ENCODE results near the gene HCN3. TPM values are rescaled to one million over a fixed set of nuclear protein-coding genes. Genes with fewer than 3 reads are reported as not detected.

HCN3 gene
- total RNA-seq, 3 donors from 2014 or later: 1.3 to 2.3 (median 2.3) TPM

DNA sequence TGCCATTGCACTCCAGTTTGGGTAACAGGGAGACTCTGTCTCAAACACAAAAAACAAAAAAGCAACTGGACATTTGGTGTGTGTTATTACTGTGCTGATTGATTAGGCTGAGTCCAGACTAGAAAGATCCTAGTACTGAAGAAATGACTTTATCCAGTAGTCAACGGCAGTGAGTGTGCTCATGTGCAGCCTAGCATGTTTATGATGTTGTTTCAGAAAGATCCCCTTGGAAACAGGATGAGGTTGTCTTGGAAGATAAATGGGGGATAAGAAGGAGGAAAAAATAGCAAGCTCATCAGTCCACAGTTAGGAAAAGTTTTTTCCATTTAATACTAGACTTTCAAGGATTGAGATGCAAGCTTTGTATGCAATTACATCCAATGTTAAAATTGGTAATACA, 57.7 kb downstream of the HCN3 start:
- Histone ChIP-seq H3K27me3 (no peaks in the 10 kb centered on the region), H3K27ac (no peak overlapping the region), H3K4me1 (no peaks in the 10 kb centered on the region), H3K9me3 (no peaks in the 10 kb centered on the region), H3K4me3 (no peak overlapping the region), H3K36me3 (peaks cover 5% of the 10 kb centered on the region)
- TF ChIP-seq, protein P1, sequence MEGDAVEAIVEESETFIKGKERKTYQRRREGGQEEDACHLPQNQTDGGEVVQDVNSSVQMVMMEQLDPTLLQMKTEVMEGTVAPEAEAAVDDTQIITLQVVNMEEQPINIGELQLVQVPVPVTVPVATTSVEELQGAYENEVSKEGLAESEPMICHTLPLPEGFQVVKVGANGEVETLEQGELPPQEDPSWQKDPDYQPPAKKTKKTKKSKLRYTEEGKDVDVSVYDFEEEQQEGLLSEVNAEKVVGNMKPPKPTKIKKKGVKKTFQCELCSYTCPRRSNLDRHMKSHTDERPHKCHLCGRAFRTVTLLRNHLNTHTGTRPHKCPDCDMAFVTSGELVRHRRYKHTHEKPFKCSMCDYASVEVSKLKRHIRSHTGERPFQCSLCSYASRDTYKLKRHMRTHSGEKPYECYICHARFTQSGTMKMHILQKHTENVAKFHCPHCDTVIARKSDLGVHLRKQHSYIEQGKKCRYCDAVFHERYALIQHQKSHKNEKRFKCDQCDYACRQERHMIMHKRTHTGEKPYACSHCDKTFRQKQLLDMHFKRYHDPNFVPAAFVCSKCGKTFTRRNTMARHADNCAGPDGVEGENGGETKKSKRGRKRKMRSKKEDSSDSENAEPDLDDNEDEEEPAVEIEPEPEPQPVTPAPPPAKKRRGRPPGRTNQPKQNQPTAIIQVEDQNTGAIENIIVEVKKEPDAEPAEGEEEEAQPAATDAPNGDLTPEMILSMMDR (IDR thresholded peaks at IDR 0.05): no peak
- TF ChIP-seq POLR2AphosphoS5 (IDR thresholded peaks at IDR 0.05) (no peak), POLR2A (IDR thresholded peaks at IDR 0.05) (no peak)
- intact Hi-C loops (cut with DNase I; ENCODE audit: low total_unique reads): no loop called here
- DNase-seq (ENCODE audit: low spot score in 2 of 2): no peak

Other genes starting within 250 kb of the HCN3 start
- 1 to 10 TPM in 2 of 3 donors, under 1 TPM in 1; 0.48 to 4.4 (median 3.3) TPM for gene DCST2, start 243.7 kb upstream of the HCN3 start, total RNA-seq
- gene DCST1, start 243.6 kb upstream of the HCN3 start, total RNA-seq: under 1 TPM; 0.16 to 0.66 (median 0.44) TPM
- gene ADAM15, start 226.1 kb upstream of the HCN3 start, total RNA-seq: 100 to 1,000 TPM in 2 of 3 donors, 10 to 100 TPM in 1; 97.8 to 155 (median 109) TPM
- 10 to 100 TPM in 2 of 3 donors, 1 to 10 TPM in 1; 4.8 to 26.6 (median 23.9) TPM for gene EFNA4, start 213.7 kb upstream of the HCN3 start, total RNA-seq
- gene EFNA3, start 198.6 kb upstream of the HCN3 start, total RNA-seq: 1 to 10 TPM; 1.6 to 7.2 (median 6.6) TPM
- 100 to 1,000 TPM in 2 of 3 donors, 10 to 100 TPM in 1; 18.7 to 163 (median 120) TPM for gene EFNA1, start 149.6 kb upstream of the HCN3 start, total RNA-seq
- gene SLC50A1, start 141.6 kb upstream of the HCN3 start, total RNA-seq: 10 to 100 TPM; 25.0 to 32.4 (median 28.5) TPM
- 10 to 100 TPM; 53.7 to 69.4 (median 68.2) TPM for gene DPM3, start 136.9 kb upstream of the HCN3 start, total RNA-seq
- 100 to 1,000 TPM; 104 to 147 (median 131) TPM for gene KRTCAP2, start 104.2 kb upstream of the HCN3 start, total RNA-seq
- 1 to 10 TPM in 1 of 3 donors, under 1 TPM in 1, not detected in 1; 0.98 to 1.5 TPM for gene TRIM46, start 103.6 kb upstream of the HCN3 start, total RNA-seq
- 10 to 100 TPM; 17.3 to 27.5 (median 25.9) TPM for gene THBS3, start 69.6 kb upstream of the HCN3 start, total RNA-seq
- gene MTX1, start 68.8 kb upstream of the HCN3 start, total RNA-seq: 10 to 100 TPM; 41.1 to 50.8 (median 44.8) TPM
- 10 to 100 TPM in 2 of 3 donors, 1 to 10 TPM in 1; 8.2 to 12.1 (median 10.2) TPM for gene ENTREP3, start 22.0 kb upstream of the HCN3 start, total RNA-seq
- 10 to 100 TPM; 64.9 to 72.0 (median 68.3) TPM for gene SCAMP3, start 15.1 kb upstream of the HCN3 start, total RNA-seq
- gene CLK2, start 4.0 kb upstream of the HCN3 start, total RNA-seq: 10 to 100 TPM; 29.1 to 53.4 (median 48.7) TPM
- under 1 TPM in 1 of 3 donors, not detected in 2; 0.33 TPM for gene PKLR, start 24.0 kb downstream of the HCN3 start, total RNA-seq
- gene FDPS, start 31.4 kb downstream of the HCN3 start, total RNA-seq: 100 to 1,000 TPM in 1 of 3 donors, 10 to 100 TPM in 2; 84.2 to 102 (median 93.1) TPM
- 10 to 100 TPM; 14.1 to 22.4 (median 14.4) TPM for gene RUSC1, start 43.4 kb downstream of the HCN3 start, total RNA-seq